Ecto neural progenitor cell (in vitro differentiated cells): Measurements from ENCODE around the gene SATB2.

ENCODE experiments used
- DNase-seq: peaks from one replicate; pipeline ENCODE4 v3.0.0-alpha.2; 2018; ENCODE audit warnings: low spot score

The SATB2 gene

DNA sequence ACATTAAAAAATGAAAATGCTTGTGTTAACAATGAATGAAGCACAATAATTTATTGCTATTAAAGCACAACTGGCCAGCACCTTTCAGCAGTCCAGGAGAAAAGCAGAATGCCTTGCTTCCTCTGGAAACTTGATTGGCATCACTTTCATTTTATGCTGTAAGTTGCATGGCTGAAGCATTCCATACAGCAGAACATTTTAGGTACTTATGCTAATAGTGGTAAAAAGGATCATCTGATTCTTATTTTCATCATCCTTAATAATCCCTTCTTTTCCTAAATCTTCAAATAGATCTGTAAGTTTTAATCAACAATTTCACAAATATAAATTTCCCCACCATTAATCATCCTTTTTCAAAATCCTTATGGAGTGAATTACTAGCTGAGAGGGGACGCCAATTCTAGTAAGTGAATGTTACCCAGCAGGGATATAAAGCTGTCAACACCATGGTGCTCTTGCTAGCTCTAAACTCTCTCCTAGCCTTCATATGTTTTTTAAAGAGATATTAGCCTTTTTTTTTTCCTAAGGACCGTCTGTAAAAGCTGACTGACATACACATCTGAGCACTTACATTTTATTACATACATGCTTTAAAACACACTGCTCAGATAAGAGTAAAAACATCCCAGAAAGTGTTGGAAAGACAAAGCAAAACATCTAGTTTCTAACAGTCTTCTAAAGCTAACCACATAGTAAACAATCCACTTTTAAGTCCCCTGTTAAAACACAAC is 5.3 kb downstream of the SATB2 start:
- no peak for DNase-seq

DNA sequence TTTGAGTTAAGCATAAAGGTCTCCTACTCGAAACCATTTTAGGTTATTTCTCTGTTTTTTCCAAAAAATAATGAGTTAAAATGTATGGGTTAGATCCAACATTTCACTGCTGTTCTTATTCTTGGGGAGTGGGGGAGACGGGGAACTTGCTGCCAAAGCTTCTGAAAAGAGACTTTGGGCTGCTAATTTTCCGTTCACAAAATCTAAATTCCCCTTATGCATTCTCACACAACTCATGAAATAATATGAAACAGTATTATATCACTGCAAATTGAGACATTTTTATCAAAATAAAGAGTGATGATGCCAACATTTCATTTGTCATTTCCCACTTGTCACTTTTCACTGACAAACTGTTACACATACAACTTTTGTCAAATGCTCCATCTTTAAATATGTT is 7.8 kb downstream of the SATB2 start:
- DNase-seq: no peak

DNA sequence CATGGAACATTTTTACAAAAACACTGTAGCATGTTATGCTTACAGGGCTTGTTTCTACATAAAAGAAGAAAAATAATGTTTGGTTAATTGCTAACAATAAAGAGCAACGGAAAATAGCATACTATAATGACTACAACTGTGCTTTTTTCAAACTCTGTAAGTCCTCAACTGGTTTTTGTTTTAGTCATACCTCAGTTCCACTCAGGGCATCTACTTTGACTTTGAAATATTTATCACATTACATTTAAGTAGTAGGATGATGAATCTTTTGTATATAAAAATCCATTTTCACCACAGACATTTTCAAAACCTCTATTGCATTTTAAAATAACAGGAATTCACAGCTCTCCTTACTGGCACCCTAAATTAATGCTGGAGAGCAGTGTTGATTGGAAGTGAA is 8.3 kb downstream of the SATB2 start:
- DNase-seq: no peak

DNA sequence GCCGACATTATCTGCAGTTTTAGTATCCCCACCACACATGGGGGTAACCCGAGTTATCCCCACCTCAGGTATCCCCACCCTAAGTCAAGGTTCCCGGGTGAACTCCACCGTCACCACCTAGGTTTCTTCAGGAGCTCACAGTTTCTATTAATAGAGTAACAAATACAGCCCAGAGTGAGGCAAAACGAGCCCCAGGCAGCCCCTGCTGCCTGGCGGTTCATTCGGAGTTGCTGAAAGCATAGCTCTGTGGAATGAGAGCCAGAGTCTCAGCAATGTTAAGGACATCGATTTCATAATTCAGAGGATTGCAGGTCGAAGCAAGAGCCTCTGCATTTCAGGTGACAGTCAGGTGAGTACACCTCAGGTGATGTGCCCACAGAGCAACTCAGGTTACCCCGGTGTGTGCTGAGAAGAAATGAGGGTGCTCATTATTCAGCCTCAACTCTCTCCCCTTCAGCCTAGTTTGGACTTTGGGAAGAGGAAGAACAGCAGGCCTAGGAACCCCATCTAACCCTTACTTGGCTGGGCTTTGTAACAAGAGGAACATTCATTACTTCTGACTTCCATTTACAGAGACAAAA is 10.7 kb downstream of the SATB2 start:
- DNase-seq: no peak

DNA sequence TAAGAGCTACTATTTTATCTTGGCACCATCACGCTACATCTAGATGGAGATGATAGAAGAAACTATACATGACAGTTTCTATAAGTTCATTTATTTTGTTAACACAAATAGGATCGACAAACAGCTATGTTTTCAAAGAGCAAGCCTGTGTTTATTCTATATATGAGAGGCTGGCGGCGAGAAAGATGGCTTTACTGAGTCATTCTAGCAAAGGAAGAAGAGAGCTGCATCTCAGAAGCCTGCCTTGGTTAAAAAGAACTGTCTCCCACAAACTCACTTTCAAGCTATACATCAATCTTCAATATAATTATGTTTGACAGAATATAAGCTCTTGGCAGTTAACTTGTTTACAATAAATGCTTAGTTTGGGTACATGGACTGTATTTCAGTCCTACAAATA is 13.0 kb downstream of the SATB2 start:
- DNase-seq: no peak

DNA sequence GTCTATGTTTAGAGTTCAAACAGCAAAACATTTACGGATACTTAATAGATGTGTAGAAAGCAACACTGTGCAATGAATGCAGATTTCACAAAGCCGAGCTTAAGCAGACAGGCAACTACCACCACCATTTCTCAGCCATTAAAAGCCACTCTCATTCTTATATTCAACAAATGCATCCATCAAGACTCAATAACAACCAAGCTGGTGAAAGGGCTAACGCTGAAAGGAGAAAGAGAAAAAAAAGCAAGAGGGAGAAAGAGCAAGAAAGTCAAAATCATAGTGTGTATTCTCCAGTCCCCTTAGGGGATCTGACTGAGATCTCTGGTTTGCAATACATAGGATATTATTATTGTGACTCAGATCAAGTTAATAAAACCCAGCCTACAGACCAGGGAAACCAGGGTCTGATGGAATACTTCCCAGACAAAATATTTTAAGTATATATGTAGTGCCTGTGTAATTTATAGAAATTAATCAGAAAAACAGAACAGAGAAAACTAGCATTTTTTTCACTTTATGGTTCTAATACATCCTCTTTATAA is 14.1 kb downstream of the SATB2 start:
- DNase-seq: no peak

DNA sequence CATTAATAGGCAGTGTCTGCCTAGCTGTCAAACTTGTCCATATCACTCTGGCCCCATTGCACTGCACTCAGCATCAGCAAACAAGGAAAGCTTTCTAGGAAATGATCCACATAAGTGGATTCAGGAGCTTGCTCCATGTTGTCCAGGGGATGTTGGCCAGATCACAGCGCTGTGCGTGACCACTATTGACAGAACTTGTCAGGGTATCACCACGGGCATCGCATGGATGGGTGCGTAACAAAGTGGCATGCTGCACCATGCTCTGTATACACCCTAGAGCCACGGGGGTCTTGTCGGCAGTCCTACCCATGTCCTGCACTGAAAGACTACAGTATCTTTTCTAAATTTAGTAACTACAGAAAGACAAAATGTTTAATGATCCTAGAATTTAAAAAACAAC is 15.6 kb downstream of the SATB2 start:
- no peak for DNase-seq

DNA sequence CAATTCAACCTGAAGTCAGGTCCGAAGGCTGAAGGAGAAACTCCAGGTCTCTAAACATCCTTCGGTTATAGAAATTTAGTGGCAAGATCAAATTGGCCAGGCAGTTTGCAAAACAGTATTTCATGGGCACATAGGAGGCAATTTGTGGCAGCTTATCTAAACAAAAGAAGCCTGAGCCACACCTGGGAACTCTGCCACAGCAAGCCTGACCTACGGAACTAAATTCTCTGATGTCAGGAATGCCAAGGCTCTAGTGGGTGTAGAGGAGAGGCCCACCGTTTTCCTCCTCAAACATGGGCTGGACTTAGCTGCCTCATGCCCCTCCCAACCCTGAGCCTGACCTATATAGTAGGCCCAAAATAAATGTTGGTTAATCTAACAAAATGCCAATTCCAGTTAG is 16.0 kb downstream of the SATB2 start:
- no peak for DNase-seq

DNA sequence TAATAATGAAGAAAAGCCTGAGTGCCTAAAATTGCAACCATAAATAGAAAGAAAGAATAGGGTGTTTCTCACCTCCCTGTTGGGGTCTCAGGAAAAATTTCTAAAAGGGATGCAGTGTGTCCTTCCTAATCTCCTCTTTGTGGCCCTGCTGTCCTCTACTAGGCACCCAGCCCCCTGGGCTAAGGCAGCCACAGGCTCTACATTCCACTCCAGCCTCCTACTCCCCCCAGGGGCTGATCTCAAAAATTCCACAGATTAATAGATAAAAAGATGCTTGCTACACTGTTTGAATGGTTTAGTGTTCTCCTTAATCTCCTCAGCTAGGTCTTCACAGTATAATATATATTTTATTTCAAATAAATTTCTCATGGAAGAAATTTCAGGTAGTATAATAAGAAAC is 17.6 kb downstream of the SATB2 start:
- no peak for DNase-seq

DNA sequence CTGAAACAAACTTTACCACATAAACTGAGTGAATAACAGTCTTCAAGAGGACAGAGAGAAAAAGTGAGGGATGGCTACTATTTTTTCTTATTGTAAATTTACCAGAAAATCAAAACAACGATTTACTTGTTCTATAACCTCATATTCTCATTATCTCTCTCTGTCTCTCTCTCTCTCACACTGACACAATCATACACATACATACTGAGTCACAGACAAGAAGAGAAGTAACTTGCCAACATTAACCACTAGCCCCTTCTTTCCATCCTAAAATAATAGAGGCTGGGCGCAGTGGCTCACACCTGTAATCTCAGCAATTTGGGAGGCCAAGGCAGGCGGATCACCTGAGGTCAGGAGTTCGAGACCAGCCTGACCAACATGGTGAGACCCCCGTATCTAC is 18.2 kb downstream of the SATB2 start:
- no peak for DNase-seq

DNA sequence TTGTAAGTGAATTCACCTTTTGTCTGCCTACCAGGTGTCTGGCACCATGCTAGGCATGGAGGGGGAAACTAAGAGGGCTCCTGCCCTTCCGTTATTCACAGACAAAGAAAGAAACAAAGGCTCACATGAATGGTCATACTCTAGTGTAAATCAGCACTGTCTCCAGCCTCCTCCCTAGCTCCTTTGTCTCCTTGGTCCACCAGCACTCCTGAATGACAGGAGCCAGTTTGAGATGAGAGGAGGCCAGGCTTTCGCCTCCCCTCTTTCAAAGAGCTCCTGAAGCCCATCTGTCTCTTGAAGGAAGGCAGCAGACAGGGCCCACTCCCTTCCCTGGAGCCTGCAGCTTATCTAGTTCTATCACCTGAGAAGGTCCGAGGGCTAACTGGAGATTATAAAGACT is 18.7 kb downstream of the SATB2 start:
- no peak for DNase-seq

DNA sequence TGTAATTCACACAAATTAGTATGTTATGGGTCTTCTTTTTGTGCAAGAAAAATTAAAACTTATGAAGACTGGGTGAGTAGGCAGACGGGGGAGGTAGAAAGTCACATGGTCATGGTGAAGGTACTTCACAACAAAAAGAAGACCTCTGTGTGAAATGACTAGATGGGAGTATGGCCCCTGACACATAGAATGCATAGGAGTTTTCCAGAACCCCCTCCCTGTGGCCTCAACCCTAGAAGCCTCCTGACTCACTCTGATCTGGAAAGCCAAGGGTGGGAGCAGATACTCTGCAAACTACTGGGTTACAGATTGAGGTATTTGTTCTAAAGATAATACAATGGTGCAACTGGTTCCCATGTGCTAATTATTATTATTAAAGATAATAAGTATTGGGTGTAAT is 23.2 kb downstream of the SATB2 start:
- DNase-seq: no peak

DNA sequence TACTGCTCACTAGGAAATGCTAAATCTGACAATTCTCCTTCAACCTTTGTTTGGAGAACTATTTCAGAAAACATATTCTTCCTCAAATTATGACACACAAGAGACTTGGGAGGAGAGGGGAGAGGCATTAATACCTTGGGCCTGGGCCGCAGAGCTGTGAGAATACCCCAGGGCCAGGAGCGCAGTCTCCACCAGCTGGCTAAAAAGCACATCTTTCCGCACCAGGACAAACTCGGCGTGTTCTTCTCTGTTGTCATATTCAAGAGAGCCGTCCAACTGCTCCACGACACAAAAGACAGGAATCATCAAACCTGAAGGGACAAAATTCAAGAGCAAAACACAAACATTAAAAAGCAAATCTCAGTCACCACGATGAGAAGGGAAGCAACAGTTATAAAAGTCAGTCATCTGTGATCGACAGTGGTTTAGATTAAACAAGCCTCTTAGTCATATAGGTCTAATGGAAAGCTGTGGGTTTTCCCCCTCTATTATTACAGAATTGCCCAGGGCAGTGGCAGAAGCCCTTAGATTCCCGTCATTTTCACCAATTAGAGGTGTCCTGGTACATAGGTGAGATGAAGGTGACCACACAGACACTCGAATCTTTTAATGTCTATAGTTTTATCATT is 24.4 kb downstream of the SATB2 start:
- DNase-seq: no peak

DNA sequence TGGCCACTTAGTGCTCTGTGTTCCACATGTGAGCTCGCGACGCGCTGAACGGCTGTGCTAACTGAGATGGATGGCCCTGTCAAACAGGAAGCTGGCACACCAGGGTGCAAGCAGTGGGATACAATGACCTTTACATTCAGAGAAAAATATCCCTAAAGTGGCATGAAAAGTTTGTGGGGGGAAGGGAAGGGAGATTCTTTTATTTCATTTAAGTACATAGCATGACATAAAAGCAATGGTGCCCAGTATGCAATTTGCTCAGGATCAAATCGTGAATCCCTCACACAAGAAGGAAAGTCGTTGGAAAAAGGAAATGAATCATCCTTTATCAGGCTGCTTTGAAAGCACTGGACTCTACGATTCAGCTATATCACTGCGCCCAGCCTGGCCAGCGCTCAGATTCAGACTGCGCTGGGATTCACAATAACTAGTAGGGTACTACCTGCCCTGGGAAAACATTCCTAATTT is 26.0 kb downstream of the SATB2 start:
- no peak for DNase-seq

DNA sequence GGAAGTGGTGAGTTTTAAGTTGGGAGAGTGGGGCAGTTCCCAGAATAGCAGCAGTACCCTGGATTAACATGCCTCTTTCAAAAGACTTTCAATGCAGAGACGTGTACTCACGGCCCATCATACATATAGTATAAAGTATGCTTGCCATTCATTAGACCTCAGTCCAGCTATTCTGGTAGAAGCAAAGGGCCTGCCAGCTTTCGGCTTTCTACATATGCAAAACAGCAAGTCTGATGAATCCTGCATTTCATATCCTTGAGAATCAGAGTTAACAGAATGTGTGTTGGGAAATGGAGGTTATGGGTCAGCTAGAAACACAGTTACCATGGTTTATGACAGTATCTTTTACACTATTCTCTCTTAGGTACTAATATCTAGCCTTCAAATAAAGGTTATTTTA is 27.5 kb downstream of the SATB2 start:
- no peak for DNase-seq

DNA sequence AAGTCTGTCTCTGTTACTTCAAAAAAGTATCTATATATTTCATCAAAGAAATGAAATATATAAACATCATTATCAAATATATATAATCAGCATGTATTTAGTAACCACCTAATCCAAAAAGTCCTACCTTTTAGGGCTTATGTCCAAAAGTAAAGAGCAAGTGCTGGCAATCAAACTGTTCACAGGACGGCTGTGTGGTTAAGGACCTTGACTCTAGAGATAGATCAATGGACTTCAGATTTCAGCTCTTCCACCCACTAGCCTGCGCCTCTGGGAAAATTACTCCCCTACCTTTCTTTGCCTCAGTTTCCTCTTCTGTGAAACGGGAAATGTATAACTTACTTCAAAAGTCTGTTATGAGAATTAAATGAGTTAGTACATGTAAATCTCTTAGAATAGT is 29.4 kb downstream of the SATB2 start:
- no peak for DNase-seq

DNA sequence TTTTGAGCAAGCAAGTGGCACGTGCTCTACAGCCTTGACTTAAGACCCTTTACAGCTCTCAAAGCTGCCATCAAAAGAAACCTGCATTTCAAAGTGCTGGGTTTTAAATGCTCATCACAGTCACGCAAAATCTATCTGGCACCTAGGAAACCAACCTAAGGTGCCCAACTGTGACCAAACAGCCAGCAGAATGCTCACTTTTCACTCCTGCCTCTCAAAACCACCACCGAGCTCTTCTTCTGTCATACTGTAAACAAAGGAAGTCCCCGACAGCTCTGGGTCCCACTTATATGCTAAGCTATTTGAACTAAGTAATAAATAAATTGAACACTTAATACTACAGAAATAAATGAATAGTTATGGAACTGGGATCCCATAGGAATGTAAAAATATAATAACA is 33.6 kb downstream of the SATB2 start:
- DNase-seq: no peak

DNA sequence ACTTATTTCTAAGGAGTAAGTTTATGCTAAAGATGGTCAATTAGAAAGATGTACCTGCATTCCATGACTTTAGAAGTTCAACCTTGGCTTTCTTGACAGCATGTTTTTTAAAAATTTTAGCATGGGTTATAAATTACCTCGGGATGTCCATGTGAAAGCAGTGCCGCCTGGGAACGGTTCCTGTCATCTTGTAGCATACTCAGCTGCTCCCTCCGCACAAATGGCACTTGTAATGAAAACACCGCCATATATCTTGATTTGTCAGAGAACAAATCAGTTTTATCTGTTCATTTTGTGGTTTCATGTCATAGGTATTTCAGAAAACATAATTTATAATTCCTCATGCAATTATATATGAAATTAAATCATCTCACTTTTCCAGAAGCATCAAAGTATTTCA is 38.3 kb downstream of the SATB2 start:
- no peak for DNase-seq

DNA sequence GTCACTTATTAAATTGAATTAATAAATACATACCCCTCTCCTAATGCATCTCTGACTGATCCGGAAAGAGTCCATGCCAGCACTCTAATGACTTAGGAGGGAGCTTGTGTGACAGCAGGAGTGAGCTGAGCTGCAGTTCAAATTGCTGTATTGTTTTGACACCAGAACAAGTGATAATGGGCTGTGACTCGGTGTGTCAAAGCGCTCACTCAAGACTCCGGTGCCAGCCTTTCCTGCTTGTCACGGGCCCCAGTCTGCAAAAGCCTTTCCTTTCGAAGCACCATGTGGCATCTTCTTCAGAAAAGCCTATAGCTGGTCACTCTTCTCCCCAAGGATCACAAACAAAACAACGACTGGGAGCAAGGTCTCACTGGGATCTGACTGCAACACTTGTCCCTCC is 43.3 kb downstream of the SATB2 start:
- DNase-seq: no peak

DNA sequence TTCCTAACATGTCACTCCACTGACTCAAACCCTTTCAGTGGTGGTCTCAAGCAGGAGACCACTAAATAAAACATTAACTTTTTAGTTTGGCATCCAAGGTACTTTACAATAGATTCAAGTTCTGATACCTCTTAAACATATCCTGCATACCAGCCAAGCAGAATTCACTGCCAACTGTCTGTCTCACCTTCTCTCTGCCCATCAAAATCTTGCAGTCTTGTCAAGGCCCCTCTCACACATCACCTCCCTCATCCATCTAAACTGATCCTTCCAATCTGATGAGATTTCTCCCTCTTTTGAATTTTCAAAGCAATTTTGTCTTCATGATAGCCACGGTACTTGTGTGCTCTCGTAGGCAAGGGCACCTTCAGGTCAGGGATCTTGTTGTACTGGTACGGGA is 43.7 kb downstream of the SATB2 start:
- no peak for DNase-seq

DNA sequence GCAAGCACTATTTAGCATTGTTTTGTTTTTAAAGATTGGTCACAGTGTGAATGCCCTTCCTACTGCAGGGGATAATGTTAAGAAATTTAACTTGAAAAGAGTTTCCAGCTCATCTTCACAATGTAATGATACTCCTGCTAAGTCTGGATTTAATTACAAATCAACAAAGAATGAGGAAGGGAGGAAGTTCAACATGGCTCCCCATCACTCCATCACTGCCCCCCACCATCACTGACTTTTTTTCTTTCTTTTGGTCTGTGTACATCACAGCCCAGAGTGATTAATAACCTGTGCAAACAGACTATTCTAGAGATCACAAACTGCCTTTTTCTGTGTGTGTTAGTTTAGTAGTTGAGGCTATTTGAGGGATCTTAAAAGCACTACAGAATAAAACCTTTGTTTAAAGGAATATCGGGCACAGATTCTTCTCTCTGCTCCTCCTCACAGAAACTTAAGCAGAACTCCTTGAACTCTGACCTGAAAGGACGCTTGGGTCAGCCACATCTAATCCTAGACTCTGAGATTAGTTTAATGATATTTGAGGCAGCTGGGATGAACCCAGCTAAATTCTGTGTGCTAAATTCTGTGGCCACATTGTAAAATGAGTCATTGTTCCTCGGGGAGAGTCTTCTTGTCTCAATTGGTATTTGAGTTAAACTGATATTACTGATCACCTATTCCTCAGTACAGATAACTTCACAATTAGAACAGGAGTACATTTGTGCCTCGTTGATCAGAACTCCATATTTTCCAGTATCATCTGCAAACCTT is 47.8 kb downstream of the SATB2 start:
- DNase-seq: no peak

DNA sequence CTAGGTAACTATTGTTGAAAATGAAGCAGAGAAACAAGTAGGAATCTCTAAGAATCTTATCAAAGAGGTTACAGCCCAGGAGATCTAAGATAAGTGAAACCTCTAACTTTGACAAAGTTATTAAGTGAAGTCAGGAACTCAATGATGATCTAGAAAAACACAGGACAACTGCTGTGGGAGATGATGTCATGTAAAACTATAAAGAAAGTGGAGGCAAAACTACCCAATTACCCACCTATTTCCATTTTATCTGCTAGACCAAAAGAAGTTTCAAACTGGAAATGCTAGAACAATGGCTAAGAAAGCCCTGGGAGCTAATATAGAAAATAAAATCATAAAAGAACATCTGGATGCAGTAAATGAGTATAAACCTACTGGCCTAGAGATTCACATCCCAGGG is 50.3 kb downstream of the SATB2 start:
- no peak for DNase-seq

DNA sequence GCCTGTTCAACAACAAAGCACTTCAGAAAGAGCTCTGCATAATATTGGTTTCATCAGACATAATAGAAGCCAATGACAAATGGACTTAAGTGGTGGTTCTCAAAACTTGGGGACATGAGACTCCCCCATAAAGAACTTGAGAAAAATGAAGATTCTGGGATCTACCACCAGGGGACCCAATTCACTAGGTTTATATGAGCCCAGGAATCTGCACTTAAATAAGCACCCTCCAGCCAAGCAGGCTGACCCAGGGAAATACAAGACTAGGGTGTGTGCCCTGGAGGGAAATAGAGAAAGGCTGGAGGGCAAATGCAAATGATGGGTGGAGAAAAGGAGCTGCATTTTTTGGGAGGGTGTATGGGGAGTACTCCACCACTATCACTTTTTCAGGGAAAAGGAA is 52.5 kb downstream of the SATB2 start:
- DNase-seq: no peak
